AML-193 (cell line): ENCODE data around the gene CGB5.
A peak's percentile ranks its signal among the peaks of the same experiment; 100 is the strongest.

Experiments
- DNase-seq, 2 experiments: peaks; one replicate each; lab custom pipeline; 2025; lab: John Stamatoyannopoulos, UW

CGB5 gene

GRCh38 chr19:49057636-49058234 lies 14.1 kb downstream of the CGB5 start, which contains the start of gene CGB7:
TSS of gene CGB7 (minus strand) at chr19:49057749. CDS start at chr19:49055375, 2,374 bp downstream.
- DNase-seq, result no peak

GRCh38 chr19:49058562-49058961 lies 14.9 kb downstream of the CGB5 start:
- no peak for DNase-seq

GRCh38 chr19:49059053-49059452 lies 15.4 kb downstream of the CGB5 start:
- no peak for DNase-seq

DNA sequence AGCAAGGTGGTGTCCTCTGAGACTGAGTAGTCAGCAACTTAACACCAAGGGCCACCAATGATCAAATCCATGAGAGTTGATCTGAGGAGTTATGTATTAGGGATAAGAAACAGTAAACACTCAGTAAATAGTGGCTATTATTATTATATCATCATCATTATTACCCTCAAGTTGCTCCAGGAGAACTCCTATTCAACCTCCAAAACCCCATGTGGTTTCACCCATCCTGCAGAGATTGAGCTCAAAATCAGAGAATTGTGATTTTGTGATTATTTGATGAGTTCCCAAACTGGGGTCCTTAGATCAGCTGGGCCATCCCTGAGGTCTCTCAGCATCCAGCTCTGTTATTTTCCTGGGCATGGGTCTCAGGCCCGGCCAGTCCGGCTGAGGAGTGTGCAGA lies 17.4 kb downstream of the CGB5 start:
- no peak for DNase-seq

DNA sequence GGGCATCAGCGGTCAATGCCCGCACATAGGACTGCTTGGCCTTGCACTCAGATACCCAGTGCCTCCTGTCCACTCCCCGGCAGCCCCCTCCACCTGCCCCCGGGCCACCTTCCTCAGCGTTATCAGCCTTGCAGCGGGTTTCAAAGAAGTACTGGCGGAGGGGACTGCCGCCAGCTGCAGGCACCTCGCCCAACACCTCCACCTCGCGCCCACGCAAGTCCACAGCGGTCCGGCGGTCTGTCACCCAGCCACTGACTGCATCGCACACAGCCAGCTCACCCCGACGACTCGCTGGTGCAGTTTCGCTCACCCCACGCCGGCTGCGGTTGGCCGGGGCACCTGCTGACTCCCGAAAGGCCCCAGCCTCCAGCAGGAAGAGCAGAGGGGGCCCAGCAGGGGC lies 17.8 kb downstream of the CGB5 start:
- DNase-seq, result no peak

- no peak for DNase-seq
These were observed 20.5 kb downstream of the CGB5 start for GRCh38 chr19:49064029-49064629.

- DNase-seq, result no peak
These were observed 21.3 kb downstream of the CGB5 start, which contains the start of gene NTF4 for GRCh38 chr19:49064768-49065611. TSS of gene NTF4 (minus strand) at chr19:49064818. CDS start at chr19:49061997, 2,821 bp downstream.

GRCh38 chr19:49065905-49066512 lies 22.4 kb downstream of the CGB5 start:
- no peak for DNase-seq

GRCh38 chr19:49067554-49067953 lies 23.9 kb downstream of the CGB5 start:
- DNase-seq, result no peak

DNA sequence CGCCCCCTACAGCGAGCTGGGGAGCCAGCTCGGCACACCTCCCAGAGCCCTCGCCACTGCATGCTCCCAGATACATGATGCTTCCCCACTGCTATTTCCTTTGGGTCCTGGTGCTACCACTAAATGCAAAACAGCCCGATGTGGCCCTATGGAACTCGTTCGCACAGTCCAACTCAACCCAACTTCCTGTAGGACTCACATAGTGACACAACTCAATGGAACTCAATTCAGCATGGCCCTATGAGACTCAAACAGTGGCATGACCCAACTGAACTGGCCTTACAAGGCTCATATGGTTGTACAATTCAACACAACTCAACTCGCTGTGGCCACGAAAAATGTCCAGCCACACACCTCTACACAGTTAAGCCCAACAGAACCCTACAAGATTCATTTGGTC lies 25.4 kb downstream of the CGB5 start:
- no peak for DNase-seq

- no peak for DNase-seq
These were observed 26.8 kb downstream of the CGB5 start for GRCh38 chr19:49070416-49070815.

GRCh38 chr19:49071860-49072547 lies 28.4 kb downstream of the CGB5 start:
- no peak for DNase-seq

DNA sequence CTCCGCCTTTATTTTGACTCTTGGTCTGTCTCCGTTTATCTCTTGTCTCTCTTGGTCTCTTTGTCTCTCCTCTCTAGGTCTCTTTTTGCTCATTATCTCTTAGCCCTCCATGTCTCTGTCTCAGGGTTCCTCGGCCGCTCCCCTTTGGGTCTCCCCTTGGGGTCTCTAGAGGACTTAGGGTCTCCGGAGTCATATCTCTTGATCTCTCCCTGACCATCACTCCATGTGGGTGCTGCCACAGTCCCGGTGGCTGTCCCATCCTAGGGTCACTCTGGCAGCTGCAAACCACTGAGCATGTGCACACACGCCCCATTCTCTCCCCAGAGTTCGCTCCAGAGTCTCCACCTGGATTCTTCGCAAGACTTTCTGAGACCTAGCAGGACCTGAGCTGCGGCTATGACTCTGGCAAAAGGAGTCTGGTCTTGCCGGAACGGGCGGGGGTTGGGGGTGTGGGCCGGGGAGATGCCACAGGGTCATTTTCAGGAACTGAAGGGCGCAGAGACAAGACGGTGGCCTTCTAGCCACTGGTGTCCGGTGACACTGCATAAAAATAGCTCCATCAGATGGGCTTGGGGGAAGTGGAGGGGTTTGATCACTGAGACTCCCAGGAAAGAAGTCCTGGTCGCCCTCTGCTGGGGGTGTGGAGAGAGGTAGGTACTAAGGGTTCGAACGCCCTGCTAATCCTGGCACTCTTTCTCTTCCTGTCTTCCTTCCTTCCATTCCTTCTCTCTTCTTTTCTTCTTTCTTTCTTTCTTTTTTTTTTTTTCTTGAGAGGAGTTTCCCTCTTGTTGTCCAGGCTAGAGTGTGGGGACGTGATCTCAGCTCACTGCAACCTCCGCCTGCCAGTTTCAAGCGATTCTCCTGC lies 30.1 kb downstream of the CGB5 start:
- peak in 1 of 2 experiments; percentile 25 for DNase-seq

DNA sequence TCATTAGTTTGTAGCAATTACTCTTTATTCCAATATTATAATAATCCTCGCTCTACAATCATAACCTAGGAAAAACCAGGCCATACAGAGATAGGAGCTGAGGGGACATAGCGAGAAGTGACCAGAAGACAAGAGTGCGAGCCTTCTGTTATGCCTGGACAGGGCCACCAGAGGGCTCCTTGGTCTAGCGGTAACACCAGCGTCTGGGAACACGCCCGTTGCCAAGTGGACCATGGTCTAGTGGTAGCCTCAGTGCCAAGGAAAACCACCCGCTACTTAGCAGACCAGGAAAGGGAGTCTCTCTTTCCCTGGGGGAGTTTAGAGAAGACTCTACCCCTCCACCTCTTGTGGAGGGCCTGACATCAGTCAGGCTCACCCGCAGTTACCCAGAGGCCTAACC lies 31.2 kb downstream of the CGB5 start:
- peak in 1 of 2 experiments; percentile 15 for DNase-seq

- DNase-seq, result no peak
These were observed 36.7 kb downstream of the CGB5 start for GRCh38 chr19:49080392-49080791.

DNA sequence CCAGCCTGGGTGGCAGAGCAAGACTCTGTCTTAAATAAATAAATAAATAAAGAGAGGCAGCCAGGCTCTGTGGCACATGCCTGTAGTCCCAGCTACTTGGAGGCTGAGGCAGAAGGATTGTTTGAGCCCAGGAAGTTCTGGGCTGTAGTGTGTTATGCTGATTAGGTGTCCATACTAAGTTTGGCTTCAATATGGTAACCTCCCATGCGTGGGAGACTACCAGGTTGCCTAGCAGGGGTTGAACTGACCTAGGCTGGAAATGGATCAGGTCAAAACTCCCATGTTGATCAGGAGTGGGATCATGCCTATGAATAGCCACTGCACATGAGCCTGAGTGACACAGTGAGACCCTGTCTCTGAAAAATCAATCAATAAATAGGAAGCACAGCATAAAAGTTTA lies 37.6 kb downstream of the CGB5 start:
- DNase-seq, result no peak

- no peak for DNase-seq
These were observed 40.8 kb downstream of the CGB5 start for GRCh38 chr19:49084206-49085019.

- peak; percentile 96 to 98 for DNase-seq
These were observed 41.6 kb downstream of the CGB5 start, which contains the start of gene SNRNP70 for GRCh38 chr19:49085020-49085867. TSS of gene SNRNP70 (plus strand) at chr19:49085451. CDS start at chr19:49086415, 964 bp downstream.

DNA sequence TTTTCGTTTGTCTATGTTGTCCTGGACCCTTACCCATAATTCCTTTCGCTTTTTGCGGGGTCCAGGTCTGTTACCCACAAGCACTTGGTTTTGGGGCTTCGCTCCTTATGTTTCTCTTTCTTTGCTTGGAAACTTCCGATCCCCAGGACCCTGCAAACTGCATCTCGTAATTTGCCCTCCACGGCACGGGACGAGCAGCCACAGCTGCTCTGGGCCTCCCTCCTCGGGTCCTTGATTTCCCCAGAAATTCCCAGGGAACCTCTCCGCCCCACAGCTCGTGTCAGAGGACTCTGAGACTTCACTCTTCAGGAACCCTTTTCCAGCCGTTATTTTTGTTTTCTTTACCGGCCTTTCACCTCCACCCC lies 42.2 kb downstream of the CGB5 start:
- DNase-seq, result no peak
